ENCODE data around the gene ZIC5.
A peak's percentile ranks its signal among the peaks of the same experiment; 100 is the strongest.

ZIC5 gene

DNA sequence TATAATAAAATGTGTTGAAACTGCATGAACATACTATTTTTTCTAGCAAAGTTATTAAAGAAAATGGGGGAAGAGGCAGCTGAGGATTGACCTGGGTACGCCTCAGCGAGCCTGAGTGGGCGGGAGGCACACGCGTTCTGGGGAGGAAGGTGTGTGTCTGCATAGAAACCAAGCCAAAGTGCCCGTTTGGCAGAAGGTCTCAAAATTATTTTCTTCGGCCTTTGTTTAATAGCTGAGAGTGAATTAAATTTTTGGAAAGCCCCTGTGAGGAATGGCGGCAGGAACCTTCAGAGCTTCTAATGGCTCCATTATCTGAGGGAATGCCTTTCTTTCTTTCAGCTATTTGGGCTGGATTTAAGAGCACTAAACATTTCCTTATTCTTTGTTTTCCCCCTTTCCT is 15.2 kb upstream of the ZIC5 start:
- no peak overlapping the region for H2BK12ac ChIP-seq (ENCODE audit: low read length in 2 of 2)
- H3K9me3 ChIP-seq (ENCODE audit: control insufficient read depth, low read length): no peaks in the 10 kb centered on the region
- H3K23ac ChIP-seq (ENCODE audit: low read length in 2 of 2): no peak overlapping the region
- no peak for DNase-seq
- peaks cover 0 to 96% of the 10 kb centered on the region in 2 experiments for H3K27me3 ChIP-seq (ENCODE audit: control insufficient read depth in 1 of 2, insufficient read depth in 1 of 2, low read length in 2 of 2)
- H2AK5ac ChIP-seq (ENCODE audit: low read length, severe bottlenecking): no peak overlapping the region
- no peak overlapping the region for H3K14ac ChIP-seq (ENCODE audit: low read length in 2 of 2)
- no peak overlapping the region for H3K18ac ChIP-seq (ENCODE audit: low read depth in 1 of 2, low read length in 2 of 2)
- no peaks in the 10 kb centered on the region for H3K79me1 ChIP-seq (replicated peaks; ENCODE audit: low read length, poor library complexity, severe bottlenecking)
- peak overlapping the region; percentile 89 for H3K27ac ChIP-seq (ENCODE audit: low read length, poor library complexity, severe bottlenecking)
- no peak overlapping the region for H3K4ac ChIP-seq (ENCODE audit: low read depth in 1 of 2, low read length in 2 of 2)
- peaks cover 28% of the 10 kb centered on the region for H3K4me1 ChIP-seq (ENCODE audit: control insufficient read depth, insufficient read depth, low read depth, low read length)
- no peak overlapping the region for H2BK120ac ChIP-seq (ENCODE audit: low read depth, low read length)
- peak overlapping the region; percentile 78 for H3K4me2 ChIP-seq (ENCODE audit: low read length, poor library complexity, severe bottlenecking)
- 46% methylated on average over 7 of the region's 8 CpGs for WGBS
- peak overlapping the region; percentile 68 for H2BK5ac ChIP-seq (ENCODE audit: low read depth, low read length, poor library complexity, severe bottlenecking)
- H4K8ac ChIP-seq (ENCODE audit: low read length): no peak overlapping the region
- no peak overlapping the region for H3K4me3 ChIP-seq (ENCODE audit: insufficient read depth in 1 of 2, low read depth in 1 of 2, low read length in 2 of 2)
- H3K9ac ChIP-seq (ENCODE audit: low read length): no peak overlapping the region
- no peak overlapping the region for H2AFZ ChIP-seq (ENCODE audit: low read depth, low read length)
- no peak overlapping the region for H2BK15ac ChIP-seq (ENCODE audit: low read depth, poor library complexity, severe bottlenecking)
- H3K36me3 ChIP-seq (ENCODE audit: control insufficient read depth in 1 of 2, insufficient read depth in 2 of 2, low read depth in 1 of 2, low read length in 2 of 2): peaks cover 0 to 33% of the 10 kb centered on the region in 2 experiments
- H4K91ac ChIP-seq (ENCODE audit: low read length): no peak overlapping the region

- H3K9ac ChIP-seq (ENCODE audit: low read length): no peak overlapping the region
- no peak overlapping the region for H3K14ac ChIP-seq (ENCODE audit: low read length in 2 of 2)
- H2BK120ac ChIP-seq (ENCODE audit: low read depth, low read length): no peak overlapping the region
- 47% methylated on average over 3 of the region's 15 CpGs for WGBS
- peak overlapping the region; percentile 51 for H3K4me2 ChIP-seq (ENCODE audit: low read length, poor library complexity, severe bottlenecking)
- peaks cover 0 to 33% of the 10 kb centered on the region in 2 experiments for H3K36me3 ChIP-seq (ENCODE audit: control insufficient read depth in 1 of 2, insufficient read depth in 2 of 2, low read depth in 1 of 2, low read length in 2 of 2)
- H2AFZ ChIP-seq (ENCODE audit: low read depth, low read length): no peak overlapping the region
- H3K18ac ChIP-seq (ENCODE audit: low read depth in 1 of 2, low read length in 2 of 2): no peak overlapping the region
- H2BK15ac ChIP-seq (ENCODE audit: low read depth, poor library complexity, severe bottlenecking): no peak overlapping the region
- no peak overlapping the region for H2BK12ac ChIP-seq (ENCODE audit: low read length in 2 of 2)
- peaks cover 0 to 89% of the 10 kb centered on the region in 2 experiments for H3K27me3 ChIP-seq (ENCODE audit: control insufficient read depth in 1 of 2, insufficient read depth in 1 of 2, low read length in 2 of 2)
- peaks cover 21% of the 10 kb centered on the region for H3K4me1 ChIP-seq (ENCODE audit: control insufficient read depth, insufficient read depth, low read depth, low read length)
- H4K8ac ChIP-seq (ENCODE audit: low read length): no peak overlapping the region
- no peaks in the 10 kb centered on the region for H3K9me3 ChIP-seq (ENCODE audit: control insufficient read depth, low read length)
- no peak overlapping the region for H3K4ac ChIP-seq (ENCODE audit: low read depth in 1 of 2, low read length in 2 of 2)
- DNase-seq: no peak
- H3K79me1 ChIP-seq (replicated peaks; ENCODE audit: low read length, poor library complexity, severe bottlenecking): no peaks in the 10 kb centered on the region
- H3K23ac ChIP-seq (ENCODE audit: low read length in 2 of 2): no peak overlapping the region
- peak overlapping the region; percentile 69 for H2BK5ac ChIP-seq (ENCODE audit: low read depth, low read length, poor library complexity, severe bottlenecking)
- no peak overlapping the region for H4K91ac ChIP-seq (ENCODE audit: low read length)
- peak overlapping the region; percentile 92 for H3K27ac ChIP-seq (ENCODE audit: low read length, poor library complexity, severe bottlenecking)
- no peak overlapping the region for H3K4me3 ChIP-seq (ENCODE audit: insufficient read depth in 1 of 2, low read depth in 1 of 2, low read length in 2 of 2)
- no peak overlapping the region for H2AK5ac ChIP-seq (ENCODE audit: low read length, severe bottlenecking)
Observed at GRCh38 chr13:99985886-99986527, 14.4 kb upstream of the ZIC5 start.

GRCh38 chr13:99985241-99985874 is 13.8 kb upstream of the ZIC5 start:
- no peak overlapping the region for H2AK5ac ChIP-seq (ENCODE audit: low read length, severe bottlenecking)
- H3K18ac ChIP-seq (ENCODE audit: low read depth in 1 of 2, low read length in 2 of 2): no peak overlapping the region
- H2BK12ac ChIP-seq (ENCODE audit: low read length in 2 of 2): no peak overlapping the region
- H3K4ac ChIP-seq (ENCODE audit: low read depth in 1 of 2, low read length in 2 of 2): no peak overlapping the region
- WGBS: 1% methylated on average over 16 of the region's 55 CpGs
- peaks cover 15% of the 10 kb centered on the region for H3K4me1 ChIP-seq (ENCODE audit: control insufficient read depth, insufficient read depth, low read depth, low read length)
- H2BK120ac ChIP-seq (ENCODE audit: low read depth, low read length): no peak overlapping the region
- no peak overlapping the region for H4K8ac ChIP-seq (ENCODE audit: low read length)
- H3K14ac ChIP-seq (ENCODE audit: low read length in 2 of 2): no peak overlapping the region
- peak overlapping the region; percentile 95 for H3K27ac ChIP-seq (ENCODE audit: low read length, poor library complexity, severe bottlenecking)
- DNase-seq: no peak
- no peak overlapping the region for H2BK15ac ChIP-seq (ENCODE audit: low read depth, poor library complexity, severe bottlenecking)
- no peak overlapping the region for H3K9ac ChIP-seq (ENCODE audit: low read length)
- no peak overlapping the region for H3K23ac ChIP-seq (ENCODE audit: low read length in 2 of 2)
- no peak overlapping the region for H4K91ac ChIP-seq (ENCODE audit: low read length)
- no peaks in the 10 kb centered on the region for H3K79me1 ChIP-seq (replicated peaks; ENCODE audit: low read length, poor library complexity, severe bottlenecking)
- peaks cover 0 to 33% of the 10 kb centered on the region in 2 experiments for H3K36me3 ChIP-seq (ENCODE audit: control insufficient read depth in 1 of 2, insufficient read depth in 2 of 2, low read depth in 1 of 2, low read length in 2 of 2)
- H3K27me3 ChIP-seq (ENCODE audit: control insufficient read depth in 1 of 2, insufficient read depth in 1 of 2, low read length in 2 of 2): peaks cover 0 to 82% of the 10 kb centered on the region in 2 experiments
- no peak overlapping the region for H2BK5ac ChIP-seq (ENCODE audit: low read depth, low read length, poor library complexity, severe bottlenecking)
- peak overlapping the region; percentile 57 for H3K4me2 ChIP-seq (ENCODE audit: low read length, poor library complexity, severe bottlenecking)
- H3K9me3 ChIP-seq (ENCODE audit: control insufficient read depth, low read length): no peaks in the 10 kb centered on the region
- peak overlapping the region in 1 of 2 experiments; percentile 96 for H3K4me3 ChIP-seq (ENCODE audit: insufficient read depth in 1 of 2, low read depth in 1 of 2, low read length in 2 of 2)
- H2AFZ ChIP-seq (ENCODE audit: low read depth, low read length): no peak overlapping the region

DNA sequence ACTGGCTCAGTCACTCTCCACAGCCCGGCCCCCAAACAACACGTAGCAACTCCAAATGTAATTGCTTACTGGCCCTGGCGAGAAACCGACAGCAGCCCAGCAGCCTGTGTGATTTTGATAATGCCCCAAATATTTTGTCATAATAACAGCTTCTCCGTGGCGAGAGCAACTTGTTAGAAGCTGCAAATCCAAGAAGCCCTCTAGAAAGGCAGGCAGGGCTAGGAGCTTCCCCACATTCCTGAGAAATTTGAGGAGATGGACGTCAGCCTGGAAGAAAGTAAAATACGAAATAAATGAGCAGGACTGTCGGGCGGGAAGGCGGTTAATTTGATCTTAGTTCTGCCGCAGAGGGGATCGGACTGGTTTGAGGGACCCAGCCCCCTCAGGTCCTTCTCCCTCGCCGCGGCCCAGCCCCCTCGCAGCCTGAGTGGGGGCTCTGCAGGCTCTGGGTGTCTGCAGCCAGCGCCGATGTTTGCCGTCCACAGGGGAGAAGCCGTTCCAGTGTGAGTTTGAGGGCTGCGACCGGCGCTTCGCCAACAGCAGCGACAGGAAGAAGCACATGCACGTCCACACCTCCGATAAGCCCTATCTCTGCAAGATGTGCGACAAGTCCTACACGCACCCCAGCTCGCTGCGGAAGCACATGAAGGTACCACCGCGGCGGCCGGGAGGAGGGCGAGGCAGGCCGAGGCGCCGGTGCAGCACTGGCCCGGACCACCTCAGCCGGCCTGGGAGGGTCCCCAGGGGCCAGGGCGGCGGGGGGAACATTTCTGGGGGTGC is 13.1 kb upstream of the ZIC5 start:
- H2AFZ ChIP-seq (ENCODE audit: low read depth, low read length): no peak overlapping the region
- H3K4me3 ChIP-seq (ENCODE audit: insufficient read depth in 1 of 2, low read depth in 1 of 2, low read length in 2 of 2): peak overlapping the region in 1 of 2 experiments; percentile 96
- under 1% methylated on average over 35 of the region's 44 CpGs for WGBS
- no peaks in the 10 kb centered on the region for H3K9me3 ChIP-seq (ENCODE audit: control insufficient read depth, low read length)
- H2AK5ac ChIP-seq (ENCODE audit: low read length, severe bottlenecking): no peak overlapping the region
- peak overlapping the region; percentile 67 for H3K4me2 ChIP-seq (ENCODE audit: low read length, poor library complexity, severe bottlenecking)
- H2BK15ac ChIP-seq (ENCODE audit: low read depth, poor library complexity, severe bottlenecking): no peak overlapping the region
- H3K4ac ChIP-seq (ENCODE audit: low read depth in 1 of 2, low read length in 2 of 2): no peak overlapping the region
- peaks cover 0 to 82% of the 10 kb centered on the region in 2 experiments for H3K27me3 ChIP-seq (ENCODE audit: control insufficient read depth in 1 of 2, insufficient read depth in 1 of 2, low read length in 2 of 2)
- peak overlapping the region in 1 of 2 experiments; percentile 2 for H3K23ac ChIP-seq (ENCODE audit: low read length in 2 of 2)
- H2BK5ac ChIP-seq (ENCODE audit: low read depth, low read length, poor library complexity, severe bottlenecking): peak overlapping the region; percentile 54
- H3K27ac ChIP-seq (ENCODE audit: low read length, poor library complexity, severe bottlenecking): peak overlapping the region; percentile 95
- H3K14ac ChIP-seq (ENCODE audit: low read length in 2 of 2): no peak overlapping the region
- peaks cover 0 to 33% of the 10 kb centered on the region in 2 experiments for H3K36me3 ChIP-seq (ENCODE audit: control insufficient read depth in 1 of 2, insufficient read depth in 2 of 2, low read depth in 1 of 2, low read length in 2 of 2)
- no peak overlapping the region for H3K18ac ChIP-seq (ENCODE audit: low read depth in 1 of 2, low read length in 2 of 2)
- H3K79me1 ChIP-seq (replicated peaks; ENCODE audit: low read length, poor library complexity, severe bottlenecking): no peaks in the 10 kb centered on the region
- H3K4me1 ChIP-seq (ENCODE audit: control insufficient read depth, insufficient read depth, low read depth, low read length): peaks cover 12% of the 10 kb centered on the region
- no peak overlapping the region for H3K9ac ChIP-seq (ENCODE audit: low read length)
- DNase-seq: no peak
- H2BK12ac ChIP-seq (ENCODE audit: low read length in 2 of 2): no peak overlapping the region
- H4K91ac ChIP-seq (ENCODE audit: low read length): no peak overlapping the region
- H4K8ac ChIP-seq (ENCODE audit: low read length): no peak overlapping the region
- H2BK120ac ChIP-seq (ENCODE audit: low read depth, low read length): no peak overlapping the region

Data from mesenchymal stem cell (in vitro differentiated cells and primary cell).